SH-SY5Y (cell line): Measurements from ENCODE around the gene NR5A2.

Experiments used
- GATA2 ChIP-seq: IDR thresholded peaks from 2 replicates; pipeline ENCODE4 v1.6.1; 2011; ENCODE audit warnings: mild to moderate bottlenecking, low read depth, low read length
- GATA3 ChIP-seq: IDR thresholded peaks from 2 replicates; pipeline ENCODE4 v1.6.1; 2011; ENCODE audit warnings: low read depth, mild to moderate bottlenecking, low read length, moderate library complexity

DNA sequence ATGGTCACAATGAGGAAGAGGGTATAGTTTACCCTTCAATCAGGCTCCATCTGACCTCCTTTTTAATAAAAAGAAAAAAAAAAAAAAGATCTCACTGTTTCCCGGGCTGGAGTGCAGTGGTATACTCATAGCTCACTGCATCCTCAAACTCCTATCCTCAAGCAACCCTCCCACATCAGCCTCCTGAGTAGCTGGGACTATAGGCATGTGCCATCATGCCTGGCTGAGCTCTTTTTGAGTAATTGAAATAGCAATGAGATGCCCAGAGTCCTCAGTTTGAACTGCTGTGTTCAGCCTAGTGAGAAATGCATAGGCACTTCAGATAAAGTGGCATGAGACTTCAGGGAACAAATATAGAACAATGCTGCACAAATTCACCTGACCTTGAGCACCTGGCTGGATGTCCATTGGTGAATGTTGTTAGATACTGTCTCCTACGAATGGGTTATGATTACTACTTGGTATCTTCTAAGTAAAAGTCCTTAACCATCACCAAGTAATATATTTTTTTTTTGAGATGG, 67.6 kb downstream of the NR5A2 start:
- TF ChIP-seq GATA2 (no peak), GATA3 (no peak)
